Left forelimb (tissue), 1 donor: Measurements from ENCODE around the gene SORCS1.

Experiments used
- DNase-seq: peaks from one replicate; pipeline ENCODE4 v3.0.0-alpha.2; 2018; ENCODE audit warnings: low spot score

Gene SORCS1

DNA sequence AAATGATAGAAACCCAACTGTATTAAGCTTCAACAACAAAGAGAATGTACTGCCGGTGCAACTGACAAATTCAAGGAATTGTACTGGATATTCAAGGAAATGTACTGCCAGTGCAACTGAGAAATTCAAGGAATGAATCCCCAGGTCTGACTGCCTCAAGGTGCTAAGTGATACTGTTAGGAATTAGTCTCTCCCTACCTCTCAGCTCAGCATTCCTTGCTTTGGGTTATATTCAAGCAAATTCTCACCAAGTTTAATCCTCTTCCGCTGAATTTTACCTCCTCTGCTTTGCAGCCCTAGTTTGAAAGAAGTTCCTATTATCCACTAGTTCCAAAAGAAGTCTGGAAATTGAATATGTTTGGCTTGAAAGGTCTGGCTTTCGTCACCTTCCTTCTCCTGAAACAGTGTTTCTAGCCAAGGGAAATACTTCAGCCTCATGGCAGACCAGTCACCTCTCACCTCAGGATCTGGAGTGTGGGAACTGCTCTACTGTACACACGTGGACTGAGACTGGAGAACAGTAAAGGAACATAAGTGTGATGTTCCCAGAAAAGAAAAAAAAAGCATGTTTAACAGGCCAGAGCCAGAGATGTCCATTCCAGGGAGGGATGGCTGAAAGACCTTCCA is 60.4 kb downstream of the SORCS1 start:
- no peak for DNase-seq

DNA sequence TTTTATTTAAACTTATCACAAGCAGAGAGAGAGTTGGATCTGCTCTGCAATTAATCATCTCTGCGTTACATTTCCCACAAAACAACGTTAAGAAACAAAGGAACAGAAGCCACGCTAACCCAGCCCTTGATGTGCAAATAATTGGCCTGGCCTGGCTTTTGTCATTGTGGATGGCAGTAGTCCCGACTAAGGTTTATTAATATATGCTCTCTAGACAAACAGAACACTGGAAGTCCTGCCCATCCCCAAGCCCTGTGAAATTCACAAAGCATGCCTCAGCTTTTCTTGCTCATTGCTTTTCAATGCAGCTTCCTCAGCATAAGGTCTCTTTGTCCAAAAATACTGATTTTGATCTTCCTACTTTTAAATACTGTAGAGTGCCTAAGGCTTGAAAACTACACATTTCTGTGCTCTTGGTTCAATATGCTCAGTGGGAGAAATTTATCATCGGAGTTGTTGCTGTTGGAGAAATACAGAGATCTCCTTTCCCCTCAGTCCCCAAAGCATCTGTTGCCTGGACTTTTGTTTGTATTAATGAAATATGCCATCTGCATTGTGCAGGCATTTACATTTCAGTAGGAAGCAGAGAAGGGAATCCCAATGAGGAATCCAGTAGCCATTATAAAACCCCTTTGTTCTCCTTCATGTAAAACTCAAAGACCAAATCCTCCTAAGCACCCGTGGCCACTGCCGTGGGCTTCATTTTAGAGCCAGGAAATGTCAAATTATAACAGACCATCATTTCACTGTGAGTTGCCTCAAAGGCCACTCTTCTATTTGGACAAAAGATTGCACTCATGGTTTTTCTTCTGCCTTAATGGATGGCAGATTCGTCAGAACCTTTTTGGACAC is 61.1 kb downstream of the SORCS1 start:
- DNase-seq = no peak

DNA sequence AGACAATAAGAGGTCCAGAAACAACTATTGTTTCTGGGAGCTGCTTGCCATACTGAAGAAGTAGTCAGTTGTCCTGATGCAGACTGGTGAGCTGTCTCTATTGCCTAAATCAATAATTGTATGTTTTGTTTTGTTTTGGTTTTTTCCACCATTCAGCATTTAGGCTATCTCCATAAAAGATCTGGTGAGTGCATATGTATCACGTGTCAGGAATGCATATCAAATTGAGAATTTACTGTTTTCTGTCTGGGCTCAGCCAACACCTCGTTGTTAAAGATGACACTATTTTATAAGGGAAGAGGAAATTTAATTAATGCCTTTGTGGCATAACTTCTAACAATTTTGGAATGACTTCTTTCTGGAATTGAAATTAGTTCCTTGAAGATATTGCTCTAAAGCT is 66.2 kb downstream of the SORCS1 start:
- no peak for DNase-seq

DNA sequence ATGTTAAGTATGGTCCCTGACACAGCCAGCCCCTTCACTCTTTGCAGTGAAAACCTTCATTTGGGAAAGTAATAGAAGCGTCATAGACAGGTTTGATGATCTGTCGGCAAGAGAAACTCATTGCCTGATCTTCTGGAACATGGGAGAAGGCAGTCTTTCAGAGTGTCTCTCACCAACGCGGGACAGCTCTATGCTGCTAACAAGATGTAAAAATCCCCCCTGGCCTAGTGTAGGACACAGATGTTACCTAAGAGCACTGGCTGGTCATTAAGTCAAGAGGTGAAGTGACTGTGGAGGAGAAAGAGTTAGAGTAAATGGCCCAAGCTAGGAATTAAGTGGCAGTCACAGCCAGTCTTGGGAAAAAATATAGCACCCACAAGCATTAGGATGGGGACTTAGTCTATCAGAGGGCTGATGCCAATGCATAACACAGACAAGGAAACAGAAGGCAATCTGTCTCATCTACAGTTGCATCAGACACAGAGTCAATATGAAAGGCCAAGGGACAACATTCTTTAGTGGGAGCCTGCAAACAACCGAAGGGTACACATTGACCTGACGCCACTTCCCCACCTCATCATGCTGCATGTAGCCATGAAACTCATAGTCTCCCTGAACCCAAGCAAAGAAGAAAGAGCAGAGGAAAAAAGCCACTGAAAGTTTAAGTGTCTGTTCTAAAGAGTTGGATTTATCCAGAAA is 69.5 kb downstream of the SORCS1 start:
- no peak for DNase-seq

DNA sequence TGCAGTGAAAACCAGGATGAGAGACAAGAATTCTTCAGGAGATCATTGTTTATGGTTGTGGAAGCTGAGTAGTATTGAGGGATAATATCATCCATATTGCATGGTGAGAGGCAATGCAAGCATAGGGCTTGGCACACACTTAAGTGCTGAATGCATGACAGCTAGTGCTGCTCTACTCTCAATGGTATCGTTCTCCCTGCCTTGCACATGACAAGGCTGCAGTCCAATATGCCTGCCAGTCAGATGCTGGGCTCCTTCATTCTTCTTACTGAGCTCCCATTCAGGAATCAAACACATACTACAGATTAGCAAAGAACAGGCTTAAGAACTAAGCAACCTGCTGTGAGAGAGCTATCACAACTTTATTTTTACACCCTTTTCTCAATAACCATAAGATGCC is 72.2 kb downstream of the SORCS1 start:
- no peak for DNase-seq

DNA sequence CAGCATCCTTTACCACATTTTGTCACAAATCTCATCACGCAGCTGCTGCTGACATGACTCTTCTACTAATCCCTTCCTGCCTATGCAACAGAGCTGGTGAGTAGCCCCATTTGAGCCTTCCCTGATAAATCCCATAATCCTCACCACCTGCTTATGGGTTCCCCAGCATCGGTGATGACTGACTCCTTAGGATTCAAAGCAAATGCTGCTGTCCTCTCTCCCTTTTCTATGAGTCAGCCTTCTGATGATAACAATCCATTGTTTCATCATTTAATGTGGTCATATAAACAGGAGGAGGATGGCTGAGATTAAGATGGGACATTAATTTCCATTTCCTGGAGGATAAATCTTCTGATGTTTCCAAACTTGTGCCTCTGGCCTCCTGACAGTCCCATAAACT is 73.4 kb downstream of the SORCS1 start:
- no peak for DNase-seq

DNA sequence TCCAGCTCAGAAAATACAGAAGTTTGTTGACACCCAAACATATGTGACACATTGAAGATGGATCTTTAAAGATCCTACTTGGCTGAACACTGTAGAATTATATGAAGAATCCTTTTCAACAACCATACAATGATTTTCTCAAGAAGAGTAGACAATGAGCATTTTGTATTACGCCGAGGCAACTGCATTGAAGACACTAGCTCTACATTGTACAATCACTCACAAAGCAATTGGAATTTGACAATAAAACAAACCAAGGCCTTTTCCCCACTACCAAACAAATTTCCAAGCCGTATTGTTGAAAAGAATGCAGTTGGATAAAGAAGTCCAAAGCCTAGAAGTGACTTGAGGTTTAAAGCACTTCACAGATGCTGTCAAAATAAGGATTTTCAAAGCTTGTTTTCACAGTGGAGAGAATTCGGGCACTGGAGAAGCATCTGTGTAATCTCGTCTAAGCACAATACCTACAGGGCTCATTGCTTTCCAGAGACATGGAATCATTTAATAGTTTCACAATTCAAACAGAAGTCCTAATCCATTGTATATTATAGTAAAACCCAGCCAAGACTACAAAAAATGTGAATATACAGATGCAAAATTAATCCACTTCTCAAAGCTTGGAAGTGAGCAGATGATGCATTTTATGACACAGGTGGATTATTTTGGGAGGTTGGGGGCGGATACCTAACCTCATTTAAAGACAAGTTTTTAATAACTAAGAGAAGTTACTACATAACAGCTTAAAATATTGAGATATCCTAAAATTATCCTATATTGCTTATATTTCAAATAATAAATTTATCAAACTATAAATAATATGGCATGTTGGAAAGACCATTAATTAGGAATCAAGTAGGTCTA is 78.6 kb downstream of the SORCS1 start:
- no peak for DNase-seq

DNA sequence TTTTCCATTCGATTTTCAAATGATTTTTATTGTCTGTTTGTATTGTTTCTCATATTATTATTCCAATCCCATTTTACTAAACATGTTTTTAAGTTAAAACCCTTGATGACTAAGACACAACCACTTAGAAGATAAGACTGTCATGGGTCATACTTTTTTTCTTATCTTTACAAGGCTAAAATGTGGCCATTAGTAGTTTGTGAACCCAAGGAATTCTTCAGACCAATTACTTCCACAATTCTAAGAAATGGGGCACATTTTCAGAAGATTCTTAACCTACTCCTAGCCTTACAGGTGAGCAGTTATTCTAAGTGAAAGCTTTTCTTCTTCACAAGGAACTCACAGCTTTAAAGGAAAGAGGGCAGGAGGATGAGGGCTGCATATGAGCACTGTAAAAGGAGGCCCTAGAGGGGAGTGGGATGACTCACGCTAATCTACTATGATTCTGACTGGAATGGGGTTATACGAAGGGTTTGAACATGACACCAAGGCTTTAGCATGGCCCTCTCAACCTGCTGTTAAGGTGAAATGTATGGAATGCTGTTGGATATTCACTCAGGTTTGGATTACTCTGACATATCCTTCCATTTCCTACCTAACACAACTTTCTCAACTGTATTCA is 81.0 kb downstream of the SORCS1 start:
- no peak for DNase-seq

DNA sequence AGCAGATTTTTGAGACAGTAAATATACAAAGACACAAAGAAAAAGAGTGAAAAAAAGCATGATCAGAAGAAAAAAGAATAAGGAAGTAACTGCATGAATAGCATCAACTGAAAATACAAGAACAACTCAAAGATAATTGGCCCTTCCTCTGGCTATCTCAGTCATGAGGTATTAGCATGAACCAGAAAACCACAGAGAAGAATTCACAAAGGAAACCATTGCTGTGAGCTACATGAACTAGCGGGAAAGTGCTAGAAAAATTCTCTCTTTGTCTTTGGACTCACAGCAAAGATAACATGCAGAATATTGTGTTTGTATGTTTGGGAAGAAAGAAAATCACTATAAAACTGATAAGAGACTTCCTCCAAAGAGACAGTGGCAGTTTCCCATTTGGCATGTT is 82.9 kb downstream of the SORCS1 start:
- DNase-seq = no peak

DNA sequence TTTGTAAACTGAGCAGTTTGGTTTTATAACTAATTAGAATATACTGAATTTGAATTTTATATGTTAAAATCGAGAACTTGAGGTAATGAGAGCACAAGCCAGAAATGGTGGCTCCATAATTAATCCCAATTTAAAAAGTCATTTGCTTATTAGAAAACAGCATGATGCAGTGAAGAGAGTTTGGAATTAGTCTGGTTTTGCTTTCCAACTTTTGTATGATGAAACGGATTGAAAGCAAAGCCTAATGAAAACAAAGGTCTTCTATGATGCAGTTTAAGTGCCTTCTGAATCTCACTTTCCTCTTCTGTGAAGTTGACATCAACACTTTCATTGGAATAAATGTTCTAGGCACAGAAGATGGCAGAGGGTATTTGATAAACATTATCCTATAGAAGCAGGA is 89.4 kb downstream of the SORCS1 start:
- no peak for DNase-seq

DNA sequence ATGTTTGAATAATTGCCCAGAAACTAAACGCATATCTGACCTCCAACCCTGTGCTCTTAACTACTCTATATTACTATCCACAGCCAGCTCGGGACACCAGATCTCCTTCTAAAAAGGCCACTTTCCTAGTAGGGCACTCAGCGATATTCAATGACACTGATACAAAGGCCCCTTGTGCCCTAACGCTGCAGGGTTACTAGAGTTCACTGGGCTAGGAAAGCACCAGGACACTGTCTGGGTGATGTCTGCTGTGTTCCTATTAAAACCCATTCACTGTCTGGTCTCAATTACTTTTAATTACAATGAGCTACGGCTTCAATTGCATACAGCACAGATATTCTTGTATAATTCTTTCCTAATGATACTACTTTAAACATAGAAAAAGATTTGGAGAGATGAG is 91.7 kb downstream of the SORCS1 start:
- DNase-seq = no peak

DNA sequence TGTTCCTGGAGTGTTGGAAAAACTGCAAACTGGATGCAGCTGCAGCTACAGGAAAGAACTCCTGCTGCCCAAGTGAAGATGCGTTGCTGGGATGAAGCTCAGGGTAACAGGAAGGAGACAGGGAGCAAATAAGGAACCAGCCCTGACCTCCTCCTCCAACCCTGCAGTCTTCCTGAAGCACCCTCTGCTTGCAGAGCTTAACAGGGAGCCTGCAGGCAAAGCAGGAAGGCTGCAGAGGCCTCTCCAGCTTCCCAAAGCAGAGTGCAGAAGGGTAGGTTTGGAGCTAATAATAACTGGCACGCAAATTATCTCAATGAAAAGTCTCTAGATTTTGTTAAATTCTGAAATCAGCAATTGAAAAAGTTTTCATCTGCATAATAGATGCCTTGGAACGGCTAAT is 92.5 kb downstream of the SORCS1 start:
- DNase-seq = no peak

DNA sequence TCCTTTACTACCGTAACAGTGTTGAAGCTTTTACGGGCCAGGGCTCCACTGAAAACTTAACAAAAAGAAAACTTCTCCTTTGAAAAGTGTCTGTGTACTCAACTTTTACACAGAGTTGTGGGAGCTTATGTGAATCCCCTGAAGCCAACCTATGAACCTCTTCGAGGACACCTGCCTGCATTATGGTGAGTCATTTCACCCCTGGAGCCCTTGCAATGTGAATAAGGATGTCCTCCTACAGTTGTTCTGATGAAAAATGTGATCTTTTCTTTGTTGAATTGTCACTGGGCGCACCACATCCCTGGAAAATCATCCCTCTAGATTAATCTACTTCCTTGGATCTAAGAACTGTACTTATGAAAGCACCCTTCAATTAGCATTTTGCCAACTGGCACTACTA is 93.2 kb downstream of the SORCS1 start:
- DNase-seq = no peak

DNA sequence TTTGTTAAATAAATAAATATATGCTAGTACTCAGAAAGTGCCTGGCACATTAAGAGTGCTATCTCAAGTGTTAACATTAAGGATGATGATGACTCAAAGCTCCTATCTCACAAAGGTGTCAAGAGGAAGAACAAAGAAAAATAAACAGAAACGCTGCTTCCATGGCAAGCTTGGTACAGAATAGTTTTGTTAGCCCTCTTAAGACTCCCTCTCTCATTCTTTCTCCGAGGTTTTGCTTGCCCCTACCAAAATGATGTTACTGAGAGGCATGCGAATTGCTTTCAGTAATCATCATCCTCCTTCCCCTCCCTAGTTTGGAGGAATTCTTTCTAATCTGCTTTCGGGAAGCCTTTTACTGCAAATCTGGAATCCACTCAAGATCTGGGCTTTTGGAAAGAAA is 96.7 kb downstream of the SORCS1 start:
- DNase-seq = no peak

DNA sequence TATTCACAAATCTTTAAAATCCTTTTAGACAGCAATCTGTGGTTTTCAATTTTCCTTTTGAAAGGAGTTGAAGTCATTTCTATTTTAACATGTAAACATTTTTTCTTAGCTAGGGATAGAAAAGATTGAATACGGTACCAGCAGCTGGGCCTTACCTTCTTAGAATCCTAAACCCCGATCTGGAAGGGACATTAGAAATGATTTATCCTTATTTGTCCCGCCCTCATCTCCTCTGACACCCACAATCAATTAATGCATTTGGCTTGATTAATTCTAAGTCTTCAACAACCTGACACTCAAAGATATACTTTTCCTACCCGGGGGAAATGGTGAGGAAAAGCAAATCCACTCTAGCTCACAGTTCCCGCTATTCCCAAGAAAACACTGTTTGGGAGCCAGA is 100.4 kb downstream of the SORCS1 start:
- no peak for DNase-seq

DNA sequence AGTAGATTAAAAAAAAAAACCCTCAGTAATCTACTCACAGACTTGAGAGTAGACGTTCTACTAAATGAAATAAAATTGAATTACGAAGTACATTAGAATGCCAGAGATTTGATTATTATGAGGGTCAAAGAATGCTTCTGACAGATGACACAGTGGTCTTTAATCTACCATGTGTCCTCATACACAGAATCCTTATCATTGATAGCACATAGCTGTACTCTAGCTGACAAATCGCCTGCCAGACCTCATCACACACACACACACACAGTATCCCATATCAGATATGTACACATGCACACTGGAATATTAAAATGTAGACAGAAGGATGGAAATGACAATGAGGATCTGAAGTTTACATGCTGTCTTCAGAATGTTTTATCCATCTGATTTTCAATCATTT is 104.6 kb downstream of the SORCS1 start:
- no peak for DNase-seq

DNA sequence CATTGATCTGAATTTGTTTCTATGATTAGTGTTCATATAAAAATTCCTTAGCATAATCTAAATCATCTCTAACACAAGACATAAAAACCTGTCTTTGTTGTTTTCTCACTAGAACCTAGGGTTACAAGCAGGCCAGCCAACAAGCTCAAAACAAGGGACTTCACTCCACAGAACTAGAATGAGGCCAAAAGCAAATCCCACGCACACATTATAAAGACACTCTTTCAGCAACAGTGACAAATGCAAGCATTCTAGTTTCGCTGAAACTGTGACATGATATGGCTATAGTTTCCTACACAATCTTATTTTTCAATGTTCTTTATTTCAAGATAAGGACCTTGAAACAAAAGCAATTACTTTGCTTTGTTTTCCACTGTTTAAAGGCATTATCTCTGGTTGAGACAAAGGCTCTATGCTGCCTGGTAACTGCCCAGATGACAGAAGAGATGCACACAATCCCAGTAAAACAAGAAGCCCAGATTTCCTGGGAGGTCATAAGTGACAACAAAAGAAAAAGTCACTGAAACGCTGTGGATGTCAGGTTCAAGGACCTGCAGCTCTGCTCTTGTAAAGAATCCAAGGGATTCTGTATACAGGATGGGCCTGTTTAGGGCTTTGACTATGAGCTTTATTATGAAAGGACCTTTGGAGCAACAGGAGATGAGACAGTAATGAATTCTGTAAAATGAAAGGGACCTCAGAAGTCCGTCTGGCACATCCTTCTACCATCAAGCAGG is 105.3 kb downstream of the SORCS1 start:
- no peak for DNase-seq

DNA sequence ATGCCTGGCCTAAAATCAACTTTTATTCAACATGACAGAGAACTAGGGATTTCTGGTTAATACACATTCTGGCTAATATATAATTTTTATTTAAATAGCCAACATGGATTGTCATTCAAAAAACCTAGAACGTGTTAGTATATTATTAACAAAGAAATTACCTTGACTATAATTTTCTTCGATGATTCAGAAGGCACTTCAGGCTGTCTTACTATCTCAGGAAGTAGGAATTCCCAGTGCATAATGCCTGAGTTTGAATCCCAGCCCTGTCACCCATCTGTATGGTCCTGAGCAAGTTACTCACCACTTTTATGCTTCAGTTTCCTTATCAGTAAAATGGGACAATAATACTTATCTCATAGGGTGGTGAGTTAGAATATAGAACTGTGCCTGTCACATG is 106.2 kb downstream of the SORCS1 start:
- DNase-seq = no peak

DNA sequence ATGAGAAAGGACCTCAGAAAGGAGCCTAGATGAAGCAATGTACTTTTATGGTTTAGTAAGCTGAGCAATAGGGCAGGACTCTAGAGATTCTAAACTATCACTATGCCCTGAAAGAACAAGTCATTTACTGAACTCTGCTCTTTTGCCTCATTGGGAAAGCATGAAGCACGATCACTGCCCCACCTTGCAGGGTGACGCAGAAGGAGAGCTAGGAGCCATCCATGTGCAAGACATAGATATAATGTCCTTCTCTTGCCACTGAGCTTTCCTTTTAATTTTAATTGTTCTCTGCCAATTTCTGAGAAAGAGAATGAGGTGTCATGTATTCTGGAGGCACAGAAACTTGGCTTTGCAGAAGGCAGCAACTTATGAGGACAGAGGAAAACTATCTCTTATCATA is 108.3 kb downstream of the SORCS1 start:
- DNase-seq = no peak

DNA sequence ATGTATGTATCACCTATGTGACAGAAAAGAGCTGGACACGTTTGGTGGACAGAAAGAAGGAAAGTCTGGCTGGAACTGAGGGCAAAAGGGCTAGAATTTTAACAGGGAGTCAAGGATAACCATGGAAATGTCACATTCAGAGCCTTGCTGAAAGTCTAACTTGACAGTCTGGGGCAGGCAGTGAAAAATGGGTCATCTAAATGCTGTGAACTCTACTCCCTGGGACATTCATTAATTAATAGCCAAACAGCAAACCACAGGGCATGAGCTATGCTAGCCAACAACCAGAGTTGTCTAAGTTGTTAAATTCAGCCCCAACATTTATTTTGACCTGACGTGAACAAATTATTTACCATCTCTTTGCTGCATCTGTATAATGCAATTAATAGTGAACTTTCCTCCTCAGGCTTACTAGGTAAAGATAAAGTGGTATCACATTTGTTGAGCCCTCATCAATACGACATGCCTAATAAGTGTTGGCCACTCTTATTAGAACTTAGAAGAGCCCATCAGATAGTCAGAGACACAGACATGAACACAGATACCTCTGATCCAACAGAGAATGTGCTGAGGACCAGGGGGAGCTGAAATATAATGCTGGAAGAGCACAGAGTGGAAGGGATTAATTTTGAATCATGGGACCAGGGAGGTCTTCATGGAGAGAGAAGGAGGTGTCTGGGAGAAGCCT is 109.9 kb downstream of the SORCS1 start:
- no peak for DNase-seq

DNA sequence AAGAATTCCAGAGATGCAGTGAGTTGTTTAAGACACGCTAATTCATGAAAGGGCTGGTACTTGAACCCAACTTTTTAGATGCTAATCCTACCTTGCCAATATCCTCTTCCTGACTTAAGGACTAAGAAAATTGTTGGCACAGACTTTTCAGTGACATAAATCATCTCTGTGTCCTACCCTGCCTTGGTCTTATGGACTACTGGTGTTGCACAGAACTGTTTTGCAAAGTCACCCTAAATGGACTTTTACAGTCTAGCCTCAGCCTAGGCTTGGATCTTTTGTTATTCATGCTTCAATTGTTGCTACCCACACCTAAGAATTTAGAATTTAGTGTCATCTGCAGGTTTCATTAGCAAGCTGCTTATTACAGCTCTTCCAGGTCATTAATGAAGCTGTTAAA is 112.7 kb downstream of the SORCS1 start:
- DNase-seq = no peak
